HG02973 (cell line): ENCODE results near the gene COPS7A.
"Not testable (repeated sequence)": the region's sequence is repeated elsewhere in the genome, so short reads cannot be mapped to it uniquely, and the experiment has no call there.

Source experiments
- ATAC-seq: cut with Tn5 transposase; IDR thresholded peaks from one replicate; pipeline ENCODE4 v1.9.1; 2021; ENCODE audit warnings: moderate library complexity; ENCODE audit not compliant: unreplicated experiment

The COPS7A gene

GRCh38 chr12:6701078-6701768 is 22.6 kb upstream of the COPS7A start:
- no peak for ATAC-seq

DNA sequence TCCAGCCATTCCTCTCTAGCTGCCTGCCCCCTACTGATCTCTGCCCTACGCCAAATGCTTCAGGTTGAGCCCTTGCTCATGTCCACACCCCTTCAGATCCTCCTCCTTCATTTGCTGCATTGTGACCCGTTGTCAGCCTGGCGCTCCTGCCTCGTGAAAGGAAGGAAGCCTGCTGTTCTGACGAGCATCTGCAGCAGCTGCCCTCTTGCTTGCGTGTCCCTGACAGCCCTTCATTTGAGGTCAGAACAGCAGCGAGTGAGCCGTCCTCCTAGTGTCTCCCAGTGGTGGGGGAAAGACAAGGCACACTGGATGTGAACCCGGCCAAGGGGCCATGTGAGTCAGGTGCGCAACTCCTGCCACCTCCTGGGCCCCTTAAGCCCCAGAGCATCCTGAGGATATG is 20.2 kb upstream of the COPS7A start:
- ATAC-seq, result no peak

DNA sequence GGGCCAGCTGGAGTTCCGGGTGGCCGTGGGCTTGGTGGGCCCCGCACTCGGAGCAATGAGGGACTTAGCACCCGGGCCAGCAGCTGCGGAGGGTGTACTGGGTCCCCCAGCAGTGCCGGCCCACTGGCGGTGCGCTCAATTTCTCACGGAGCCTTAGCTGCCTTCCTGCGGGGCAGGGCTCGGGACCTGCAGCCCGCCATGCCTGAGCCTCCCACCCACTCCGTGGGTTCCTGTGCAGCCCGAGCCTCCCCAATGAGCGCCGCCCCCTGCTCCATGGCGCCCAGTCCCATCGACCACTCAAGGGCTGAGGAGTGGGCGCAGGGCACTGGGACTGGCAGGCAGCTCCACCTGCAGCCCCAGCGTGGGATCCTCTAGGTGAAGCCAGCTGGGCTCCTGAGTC is 15.5 kb upstream of the COPS7A start:
- not testable (repeated sequence) for ATAC-seq

DNA sequence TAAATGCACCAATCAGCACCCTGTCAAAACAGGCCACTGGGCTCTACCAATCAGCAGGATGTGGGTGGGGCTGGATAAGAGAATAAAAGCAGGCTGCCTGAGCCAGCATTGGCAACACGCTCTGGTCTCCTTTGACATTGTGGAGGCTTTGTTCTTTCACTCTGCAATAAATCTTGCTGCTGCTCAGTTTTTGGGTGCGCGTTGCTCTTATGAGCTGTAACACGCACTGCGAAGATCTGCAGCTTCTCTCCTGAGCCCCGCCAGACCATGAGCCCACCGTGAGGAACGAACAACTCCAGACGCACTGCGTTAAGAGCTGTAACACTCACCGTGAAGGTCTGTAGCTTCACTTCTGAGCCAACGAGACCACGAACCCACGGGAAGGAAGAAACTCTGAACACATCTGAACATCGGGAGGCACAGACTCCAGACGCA is 14.9 kb upstream of the COPS7A start:
- ATAC-seq, result no peak

DNA sequence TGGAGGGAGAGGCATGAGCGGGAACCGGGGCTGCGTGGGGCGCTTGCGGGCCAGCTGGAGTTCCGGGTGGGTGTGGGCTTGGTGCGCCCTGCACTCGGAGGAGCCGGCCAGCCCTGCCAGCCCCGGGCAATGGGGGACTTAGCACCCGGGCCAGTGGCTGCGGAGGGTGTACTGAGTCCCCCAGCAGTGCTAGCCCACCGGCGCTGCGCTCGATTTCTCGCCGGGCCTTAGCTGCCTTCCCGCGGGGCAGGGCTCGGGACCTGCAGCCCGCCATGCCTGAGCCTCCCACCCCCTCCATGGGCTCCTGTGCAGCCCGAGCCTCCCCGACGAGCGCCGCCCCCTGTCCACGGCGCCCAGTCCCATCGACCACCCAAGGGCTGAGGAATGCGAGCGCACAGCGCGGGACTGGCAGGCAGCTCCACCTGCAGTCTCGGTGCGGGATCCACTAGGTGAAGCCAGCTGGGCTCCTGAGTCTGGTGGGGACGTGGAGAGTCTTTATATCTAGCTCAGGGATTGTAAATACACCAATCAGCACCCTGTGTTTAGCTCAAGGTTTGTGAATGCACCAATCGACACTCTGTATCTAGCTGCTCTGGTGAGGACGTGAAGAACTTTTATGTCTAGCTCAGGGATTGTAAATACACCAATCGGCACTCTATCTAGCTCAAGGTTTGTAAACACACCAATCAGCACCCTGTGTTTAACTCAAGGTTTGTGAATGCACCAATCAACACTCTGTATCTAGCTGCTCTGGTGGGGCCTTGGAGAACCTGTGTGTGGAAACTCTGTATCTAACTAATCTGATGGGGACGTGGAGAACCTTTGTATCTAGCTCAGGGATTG is 7.6 kb upstream of the COPS7A start:
- not testable (repeated sequence) for ATAC-seq

- no peak for ATAC-seq
Observed at GRCh38 chr12:6716874-6717437, 6.9 kb upstream of the COPS7A start.

GRCh38 chr12:6722863-6723262 is 983 bp upstream of the COPS7A start:
- no peak for ATAC-seq

DNA sequence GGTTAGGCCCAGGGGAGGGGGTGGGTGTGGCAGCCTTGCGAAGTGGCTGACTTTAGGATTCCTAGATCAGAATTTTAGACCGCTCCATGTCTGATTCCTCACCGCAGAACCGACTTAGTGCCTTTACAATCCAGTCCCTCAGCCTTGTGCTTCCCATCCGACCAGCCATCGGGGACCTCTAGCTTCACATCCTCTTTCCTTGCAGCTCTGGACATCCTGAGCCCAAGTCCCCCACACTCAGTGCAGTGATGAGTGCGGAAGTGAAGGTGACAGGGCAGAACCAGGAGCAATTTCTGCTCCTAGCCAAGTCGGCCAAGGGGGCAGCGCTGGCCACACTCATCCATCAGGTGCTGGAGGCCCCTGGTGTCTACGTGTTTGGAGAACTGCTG is 557 bp downstream of the COPS7A start:
- ATAC-seq, result peak; percentile 23

GRCh38 chr12:6725350-6725749 is 1.5 kb downstream of the COPS7A start:
- no peak for ATAC-seq

GRCh38 chr12:6729186-6729585 is 5.3 kb downstream of the COPS7A start:
- no peak for ATAC-seq

- ATAC-seq, result no peak
Observed at GRCh38 chr12:6730169-6730568, 6.3 kb downstream of the COPS7A start.

GRCh38 chr12:6734506-6735387 is 10.9 kb downstream of the COPS7A start:
- no peak for ATAC-seq

GRCh38 chr12:6735448-6736191 is 11.8 kb downstream of the COPS7A start:
- ATAC-seq, result no peak

- no peak for ATAC-seq
Observed at GRCh38 chr12:6736754-6737153, 12.9 kb downstream of the COPS7A start.

DNA sequence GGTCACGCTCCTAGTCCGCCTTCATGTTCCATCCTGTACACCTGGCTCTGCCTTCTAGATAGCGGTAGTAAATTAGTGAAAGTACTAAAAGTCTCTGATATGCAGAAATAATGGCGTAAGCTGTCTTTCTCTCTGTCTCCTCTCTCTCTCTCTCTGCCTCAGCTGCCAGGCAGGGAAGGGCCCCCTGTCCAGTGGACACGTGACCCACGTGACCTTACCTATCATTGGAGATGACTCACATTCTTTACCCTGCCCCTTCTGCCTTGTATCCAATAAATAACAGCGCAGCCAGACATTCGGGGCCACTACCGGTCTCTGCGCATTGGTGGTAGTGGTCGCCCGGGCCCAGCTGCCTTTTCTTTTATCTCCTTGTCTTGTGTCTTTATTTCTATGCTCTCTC is 18.2 kb downstream of the COPS7A start:
- ATAC-seq, result not testable (repeated sequence)

DNA sequence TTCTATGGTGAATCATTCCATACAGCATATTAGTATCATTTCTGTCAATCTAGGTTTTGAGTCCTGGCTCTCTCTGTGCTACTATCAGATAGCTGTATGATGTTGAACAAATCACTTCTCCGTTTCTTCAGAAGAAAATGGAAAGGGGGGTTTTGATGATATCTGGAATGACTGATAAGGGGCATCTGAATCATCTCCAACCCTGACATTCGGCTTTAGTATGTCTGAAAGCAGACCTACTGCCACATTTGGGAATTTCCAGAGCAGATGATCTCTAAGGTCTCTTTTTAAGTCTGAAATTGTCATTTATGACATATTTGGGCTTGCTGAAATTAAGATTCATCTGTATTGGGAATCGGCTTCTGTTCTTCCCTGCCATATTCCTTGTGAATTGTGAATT is 19.0 kb downstream of the COPS7A start:
- ATAC-seq, result no peak

DNA sequence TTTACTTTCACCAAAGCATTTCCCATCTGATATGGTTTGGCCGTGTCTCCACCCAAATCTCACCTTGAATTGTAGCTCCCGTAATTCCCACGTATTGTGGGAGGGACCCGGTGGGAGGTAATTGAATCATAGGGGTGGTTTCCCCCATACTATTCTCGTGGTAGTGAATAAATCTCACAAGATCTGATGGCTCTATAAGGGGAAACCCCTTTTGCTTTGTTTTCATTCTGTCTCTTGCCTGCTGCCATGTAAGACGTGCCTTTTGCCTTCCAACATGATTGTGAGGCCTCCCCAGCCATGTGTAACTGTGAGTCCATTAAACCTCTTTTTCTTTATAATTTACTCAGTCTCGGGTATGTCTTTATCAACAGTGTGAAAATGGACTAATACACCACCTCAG is 19.5 kb downstream of the COPS7A start:
- not testable (repeated sequence) for ATAC-seq

DNA sequence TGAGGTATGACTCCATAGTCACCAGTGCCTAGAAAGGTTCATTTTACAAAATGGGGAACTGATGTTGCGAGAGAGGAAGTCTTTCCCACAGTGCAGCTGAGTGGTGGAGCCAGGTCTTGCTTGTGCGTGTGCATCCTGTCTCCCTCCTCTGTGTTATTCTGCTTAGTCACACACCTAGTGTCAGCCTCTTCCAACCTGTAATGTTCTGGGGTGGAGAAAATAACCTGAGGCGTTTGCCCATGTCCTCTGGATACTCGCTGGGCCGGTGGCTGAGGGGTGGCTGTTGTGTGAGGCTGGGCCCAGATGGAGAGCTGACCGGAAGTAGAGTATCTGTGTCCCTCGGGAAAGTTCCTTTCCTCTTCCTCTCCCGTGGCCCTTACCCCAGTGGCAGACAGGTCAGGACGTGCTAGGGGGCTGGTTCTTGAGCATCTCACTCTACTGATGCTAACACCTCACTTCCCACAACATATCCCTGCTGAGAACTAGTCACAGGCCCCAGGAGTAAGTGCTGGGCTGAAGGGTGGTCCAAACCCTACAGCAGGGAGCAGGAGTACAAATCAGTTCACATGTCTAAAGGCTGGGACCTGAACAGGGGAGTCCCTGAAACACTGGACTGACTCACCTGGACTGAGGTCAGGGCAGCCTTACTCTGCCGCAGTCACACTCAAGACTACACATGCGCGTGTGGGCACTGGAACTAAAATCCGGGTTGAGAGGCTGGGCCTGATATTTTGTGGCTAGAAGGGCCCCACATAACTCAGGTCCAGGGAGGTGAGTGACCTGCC is 22.1 kb downstream of the COPS7A start:
- no peak for ATAC-seq

- no peak for ATAC-seq
Observed at GRCh38 chr12:6747216-6747615, 23.4 kb downstream of the COPS7A start.

DNA sequence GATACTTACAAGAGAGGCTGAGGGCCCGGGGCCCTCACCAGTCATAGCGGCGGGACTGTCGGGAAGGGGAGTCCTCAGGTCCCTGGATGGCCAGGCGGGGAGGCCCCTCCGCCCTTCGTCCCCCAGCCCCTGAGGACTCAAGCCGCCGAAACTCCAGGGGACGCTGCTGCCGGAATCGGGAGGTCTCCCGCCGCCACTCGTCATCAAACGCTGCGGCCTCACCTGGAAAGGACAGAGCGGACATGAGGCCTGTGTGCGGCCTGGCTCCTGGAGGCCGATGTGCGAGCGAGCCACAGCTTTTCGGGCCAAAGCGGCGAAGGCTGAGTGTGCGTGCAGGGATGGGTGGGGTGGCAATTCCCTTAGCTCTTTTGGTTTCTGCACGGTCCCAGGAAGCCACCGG is 24.9 kb downstream of the COPS7A start:
- no peak for ATAC-seq
